NCI-H446 treated with DMSO at 0.1 percent for 48 hours (cell line): ENCODE measurements around the gene PODXL2.
A peak's percentile ranks its signal among the peaks of the same experiment; 100 is the strongest.

Experiments
- DNase-seq: peaks from one replicate; lab custom pipeline; 2025; lab: John Stamatoyannopoulos, UW

The PODXL2 gene

GRCh38 chr3:127655641-127656040 is 26.7 kb downstream of the PODXL2 start:
- DNase-seq = no peak

DNA sequence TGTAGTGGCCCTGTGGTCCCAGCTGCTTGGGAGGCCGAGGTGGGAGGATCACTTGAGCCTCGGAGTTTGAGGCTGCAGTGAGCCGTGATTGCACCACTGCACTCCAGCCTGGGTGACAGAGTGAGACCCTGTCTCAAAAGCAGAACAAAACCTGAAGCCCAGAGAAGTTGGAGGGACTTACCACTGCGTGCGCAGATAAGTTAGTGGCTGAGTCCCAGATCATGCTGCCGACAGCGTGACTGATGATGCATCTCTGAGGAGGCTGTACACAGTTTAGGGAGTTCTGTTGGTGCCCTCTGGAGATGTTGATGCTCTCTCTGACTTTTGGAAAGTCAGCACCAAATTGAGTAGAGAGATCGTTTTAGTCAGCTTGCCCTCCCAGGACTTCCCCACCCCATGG is 27.9 kb downstream of the PODXL2 start:
- no peak for DNase-seq

- DNase-seq = no peak
These were observed 29.2 kb downstream of the PODXL2 start for GRCh38 chr3:127658234-127658633.

GRCh38 chr3:127660621-127661251 is 31.8 kb downstream of the PODXL2 start:
- no peak for DNase-seq

DNA sequence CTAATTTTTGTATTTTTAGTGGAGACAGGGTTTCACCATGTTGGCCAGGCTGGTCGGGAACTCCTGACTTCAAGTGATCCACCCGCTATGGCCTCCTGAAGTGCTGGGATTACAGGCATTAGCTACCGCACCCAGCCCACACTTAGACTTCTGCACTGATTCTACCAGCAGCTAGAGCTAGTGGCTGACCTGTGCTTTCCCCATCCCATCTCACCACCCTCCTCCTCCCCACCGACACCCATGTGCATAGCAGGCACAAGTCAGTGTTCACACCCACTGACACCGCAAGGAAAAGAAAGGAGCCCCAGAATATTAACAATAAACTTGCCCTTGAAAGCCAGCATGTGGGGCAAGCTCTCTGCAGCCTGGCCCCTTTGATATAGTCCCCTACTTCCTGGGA is 32.6 kb downstream of the PODXL2 start:
- DNase-seq = no peak

DNA sequence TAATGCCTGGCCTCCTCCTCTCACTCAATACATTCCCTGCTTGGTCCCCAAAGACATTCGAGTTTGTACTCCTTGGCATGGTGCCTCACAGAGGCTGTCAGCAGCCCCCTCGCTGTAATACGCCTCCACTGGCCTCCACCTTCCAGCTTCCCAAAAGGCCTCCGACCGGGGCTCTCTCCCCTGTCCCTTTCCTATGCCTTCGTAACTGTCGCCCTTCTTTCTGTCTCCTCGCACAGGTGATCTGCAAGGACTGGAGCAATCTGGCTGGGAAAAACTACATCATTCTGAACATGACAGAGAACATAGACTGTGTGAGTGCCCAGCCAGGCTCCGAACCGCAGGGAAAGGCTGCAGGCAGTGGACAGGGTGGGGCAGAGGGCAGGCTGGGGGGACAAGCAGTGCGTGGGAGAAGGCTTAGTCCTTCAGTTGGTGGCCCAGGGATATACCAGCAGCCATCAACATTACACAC is 33.0 kb downstream of the PODXL2 start:
- DNase-seq = no peak

- DNase-seq = peak; percentile 21
These were observed 34.2 kb downstream of the PODXL2 start for GRCh38 chr3:127663151-127663550.

DNA sequence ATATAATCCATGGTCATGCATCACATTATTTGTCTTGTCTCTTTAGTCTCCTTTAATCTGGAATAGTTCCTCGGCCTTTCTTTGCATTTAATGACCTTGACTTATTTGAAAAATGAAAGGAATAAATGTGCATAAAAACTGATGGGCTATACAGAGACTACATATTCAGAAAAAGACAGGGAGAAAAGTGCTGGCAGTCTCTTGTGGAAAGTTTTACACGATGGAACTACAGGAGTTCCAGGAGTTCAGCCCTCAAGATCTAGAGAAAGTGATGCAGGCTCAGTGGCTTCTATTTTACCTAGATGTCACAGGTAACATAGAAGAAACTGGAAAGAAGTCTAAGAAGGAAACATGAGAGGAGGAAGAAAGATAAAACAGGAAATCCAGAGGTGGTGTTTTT is 36.2 kb downstream of the PODXL2 start:
- no peak for DNase-seq

GRCh38 chr3:127665586-127665985 is 36.6 kb downstream of the PODXL2 start:
- DNase-seq = no peak

- no peak for DNase-seq
These were observed 37.7 kb downstream of the PODXL2 start for GRCh38 chr3:127666676-127667075.

GRCh38 chr3:127667119-127667681 is 38.2 kb downstream of the PODXL2 start:
- peak; percentile 80 for DNase-seq

DNA sequence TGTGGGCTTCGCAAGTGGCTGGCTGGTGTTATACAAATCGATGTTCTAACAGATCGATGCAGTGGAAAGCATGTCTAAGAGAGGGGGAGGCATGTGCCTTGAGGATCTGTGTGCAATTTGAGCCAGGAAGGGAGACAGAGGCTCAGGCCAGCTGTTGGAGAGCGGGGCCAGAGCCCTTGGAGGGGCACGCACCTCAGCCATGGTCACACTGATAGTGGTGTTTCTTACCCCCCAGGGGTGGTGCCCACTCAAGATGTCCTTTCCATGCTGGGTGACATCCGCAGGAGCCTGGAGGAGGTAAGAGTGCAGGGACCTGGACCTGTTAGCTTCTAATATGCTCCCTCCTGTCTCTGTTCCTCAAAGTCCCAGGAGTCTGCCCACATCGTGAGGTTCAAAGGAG is 39.9 kb downstream of the PODXL2 start:
- DNase-seq = no peak

DNA sequence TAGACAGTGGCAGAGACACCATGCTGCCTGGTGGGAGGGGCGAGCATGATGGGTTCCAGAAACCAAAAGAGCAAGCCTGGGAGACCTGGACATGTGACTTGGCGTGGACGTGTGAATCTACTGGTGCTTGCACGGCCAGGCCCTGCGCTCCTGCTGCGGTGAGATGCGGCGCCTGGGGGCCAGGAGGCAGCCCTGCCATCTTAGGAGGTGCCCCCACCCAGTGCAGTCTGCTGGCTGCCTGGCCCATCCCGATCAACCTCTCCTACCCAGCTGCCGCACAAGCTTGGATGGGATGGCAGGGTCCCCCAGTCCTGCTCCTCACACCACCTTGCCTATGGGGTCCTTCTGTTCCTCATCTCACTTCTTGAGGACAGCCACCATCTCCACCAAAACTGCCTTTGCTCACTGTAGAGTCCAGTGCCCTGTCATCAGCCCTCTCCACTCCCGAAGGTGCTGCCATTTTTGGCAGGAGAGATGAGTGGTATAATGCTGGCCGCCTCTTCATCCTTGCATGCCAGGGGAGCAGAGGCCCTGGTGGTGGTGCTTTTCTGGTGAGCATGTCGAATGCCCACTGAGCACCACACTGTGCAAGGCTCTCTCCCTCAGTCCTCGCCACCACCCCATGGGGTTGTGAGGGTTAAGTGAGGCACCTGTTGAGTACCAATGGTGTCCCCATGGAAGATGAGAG is 40.7 kb downstream of the PODXL2 start:
- DNase-seq = no peak

GRCh38 chr3:127670229-127670559 is 41.2 kb downstream of the PODXL2 start:
- no peak for DNase-seq

DNA sequence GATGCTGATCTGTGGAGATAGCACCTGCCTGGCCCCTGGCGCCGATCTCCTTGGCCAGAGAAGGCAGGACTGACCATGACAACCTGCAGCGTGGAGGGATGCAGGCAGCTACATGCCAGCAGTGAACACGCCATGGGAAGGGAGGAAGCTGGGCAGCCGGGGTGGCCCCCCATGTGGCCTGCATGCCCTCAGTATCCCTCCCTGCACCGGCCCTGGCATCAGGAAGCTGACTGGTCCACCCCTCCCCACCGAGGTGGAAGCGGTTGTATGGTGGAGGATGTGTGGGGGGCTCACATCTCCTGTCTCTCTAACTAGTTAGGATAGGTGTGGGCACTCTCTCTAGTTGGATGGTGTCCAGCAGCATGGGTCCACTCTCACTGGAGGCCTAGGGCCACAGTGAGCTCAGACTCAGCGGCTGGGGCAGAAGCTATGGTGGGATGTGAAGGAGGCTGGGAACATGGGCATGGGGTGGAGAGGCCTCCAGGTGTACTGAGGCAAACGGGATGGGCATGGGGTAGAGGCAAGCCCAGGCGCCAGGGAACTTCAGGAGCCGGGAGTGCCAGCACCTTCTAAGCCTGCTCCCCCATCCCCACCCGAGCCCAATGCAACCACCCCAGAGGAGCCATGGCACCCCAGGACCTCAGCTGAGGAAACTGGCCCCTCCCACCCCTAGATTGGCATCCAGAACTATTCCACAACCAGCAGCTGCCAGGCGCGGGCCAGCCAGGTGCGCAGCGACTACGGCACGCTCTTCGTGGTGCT is 42.0 kb downstream of the PODXL2 start:
- no peak for DNase-seq

DNA sequence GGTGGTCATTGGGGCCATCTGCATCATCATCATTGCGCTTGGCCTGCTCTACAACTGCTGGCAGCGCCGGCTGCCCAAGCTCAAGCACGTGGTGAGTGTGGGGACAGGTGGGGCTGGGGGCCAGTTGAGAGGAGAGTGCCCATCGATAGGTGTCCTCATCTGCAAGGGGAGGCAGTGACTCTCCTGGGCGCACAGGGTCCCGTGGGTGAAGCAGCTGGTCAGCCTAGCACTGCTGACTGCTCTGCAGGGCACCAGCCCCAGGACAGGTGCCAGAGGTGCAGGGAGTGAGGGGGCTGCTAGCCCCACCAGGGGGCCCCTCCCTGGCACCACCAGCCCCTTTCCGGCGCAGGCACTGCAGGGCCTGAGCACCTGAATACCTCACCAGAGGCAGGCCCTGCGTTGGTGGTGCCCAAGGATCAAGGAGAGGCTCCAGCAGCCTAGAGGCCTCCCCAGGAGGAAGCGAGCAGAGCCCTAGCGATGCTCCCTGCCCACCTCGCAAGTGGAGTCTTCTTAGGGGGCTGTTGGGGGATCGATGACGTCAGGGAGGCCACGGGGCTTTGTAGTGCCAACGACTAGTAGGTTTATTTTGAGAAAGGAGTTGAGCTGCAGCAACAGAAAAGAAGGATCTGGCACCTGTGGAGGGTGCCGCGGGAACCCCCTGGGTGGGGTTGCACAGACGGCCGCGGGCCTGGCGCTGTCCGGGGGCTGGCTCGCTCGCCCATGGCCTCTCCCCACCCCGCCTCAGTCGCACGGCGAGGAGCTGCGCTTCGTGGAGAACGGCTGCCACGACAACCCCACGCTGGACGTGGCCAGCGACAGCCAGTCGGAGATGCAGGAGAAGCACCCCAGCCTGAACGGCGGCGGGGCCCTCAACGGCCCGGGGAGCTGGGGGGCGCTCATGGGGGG is 42.8 kb downstream of the PODXL2 start:
- no peak for DNase-seq

DNA sequence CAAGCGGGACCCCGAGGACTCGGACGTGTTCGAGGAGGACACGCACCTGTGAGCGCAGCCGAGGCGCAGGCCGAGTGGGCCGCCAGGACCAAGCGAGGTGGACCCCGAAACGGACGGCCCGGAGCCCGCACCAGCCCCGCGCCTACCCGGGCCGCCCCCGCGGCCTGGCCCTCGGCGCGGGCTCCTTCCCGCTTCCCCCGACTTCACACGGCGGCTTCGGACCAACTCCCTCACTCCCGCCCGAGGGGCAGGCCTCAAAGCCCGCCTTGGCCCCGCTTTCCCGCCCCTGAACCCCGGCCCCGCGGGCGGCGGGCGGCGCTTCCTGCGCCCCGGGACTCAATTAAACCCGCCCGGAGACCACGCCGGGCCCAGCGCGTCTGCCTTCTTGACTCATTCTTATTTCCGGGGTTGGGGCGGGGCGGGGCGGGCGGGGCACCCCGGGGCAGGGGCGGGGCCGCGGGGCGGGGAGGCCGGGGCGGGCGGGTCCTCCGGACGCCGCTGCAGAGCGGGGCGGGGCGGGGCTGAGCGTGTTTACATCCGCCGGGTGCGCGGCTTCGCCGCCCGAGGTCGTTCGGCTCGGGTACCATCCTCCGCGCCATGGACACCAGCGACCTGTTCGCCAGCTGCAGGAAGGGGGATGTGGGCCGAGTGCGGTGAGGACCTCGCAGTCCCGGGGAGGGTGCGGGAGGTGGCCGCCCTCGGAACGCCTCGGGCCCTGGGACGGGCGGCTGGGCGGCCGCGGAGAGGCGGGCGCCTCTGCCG is 43.6 kb downstream of the PODXL2 start, which contains the start of gene ABTB1:
Gene ABTB1 (plus strand): TSS at position 524 of the 762 bp plus-strand sequence. CDS start 74 bp downstream, at position 598.
- peak; percentile 63 for DNase-seq

DNA sequence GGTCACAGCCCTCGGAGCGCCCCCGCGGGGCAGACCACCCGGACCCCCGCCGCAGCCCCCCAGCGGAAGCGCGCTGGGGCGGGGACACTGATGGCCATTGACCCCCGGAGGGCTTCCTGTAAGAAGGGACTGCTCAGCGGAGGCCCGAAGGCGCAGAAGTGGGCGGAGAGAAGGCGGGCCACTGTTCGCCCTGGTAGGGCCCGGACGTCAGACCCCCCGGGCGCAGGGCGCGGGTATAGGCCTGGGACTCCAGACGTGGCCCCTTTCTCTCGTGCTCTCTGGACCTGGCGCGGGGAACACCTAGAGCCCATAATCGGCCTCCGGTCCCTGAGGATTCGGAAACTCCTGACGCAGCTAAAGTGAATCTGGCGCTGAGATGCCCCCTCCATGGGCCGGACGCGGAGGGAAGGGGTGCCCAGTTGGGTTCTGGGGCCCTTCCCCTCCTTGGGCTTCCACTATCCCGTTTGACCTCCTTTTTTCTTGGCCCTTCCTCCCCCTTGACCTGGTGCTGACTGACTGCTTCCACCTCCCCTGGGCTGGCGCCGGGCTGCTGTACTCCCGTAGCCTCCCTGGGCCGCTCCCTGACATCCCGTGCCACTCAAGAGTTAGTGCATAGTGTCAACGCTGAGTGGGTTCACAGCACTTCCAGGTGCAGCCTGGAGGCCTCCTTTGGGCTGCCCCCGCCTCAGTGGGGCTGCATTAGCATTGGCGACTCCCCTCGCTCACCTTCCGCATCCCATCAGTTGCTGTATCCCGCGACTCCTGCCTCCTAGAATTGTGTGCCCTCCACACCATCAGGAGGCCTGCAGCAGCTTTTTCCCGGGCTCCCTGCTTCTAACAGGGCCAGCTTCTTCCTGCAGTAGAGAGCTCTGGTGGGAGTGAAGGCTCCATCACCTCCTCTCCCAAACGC is 44.5 kb downstream of the PODXL2 start:
- DNase-seq = no peak

DNA sequence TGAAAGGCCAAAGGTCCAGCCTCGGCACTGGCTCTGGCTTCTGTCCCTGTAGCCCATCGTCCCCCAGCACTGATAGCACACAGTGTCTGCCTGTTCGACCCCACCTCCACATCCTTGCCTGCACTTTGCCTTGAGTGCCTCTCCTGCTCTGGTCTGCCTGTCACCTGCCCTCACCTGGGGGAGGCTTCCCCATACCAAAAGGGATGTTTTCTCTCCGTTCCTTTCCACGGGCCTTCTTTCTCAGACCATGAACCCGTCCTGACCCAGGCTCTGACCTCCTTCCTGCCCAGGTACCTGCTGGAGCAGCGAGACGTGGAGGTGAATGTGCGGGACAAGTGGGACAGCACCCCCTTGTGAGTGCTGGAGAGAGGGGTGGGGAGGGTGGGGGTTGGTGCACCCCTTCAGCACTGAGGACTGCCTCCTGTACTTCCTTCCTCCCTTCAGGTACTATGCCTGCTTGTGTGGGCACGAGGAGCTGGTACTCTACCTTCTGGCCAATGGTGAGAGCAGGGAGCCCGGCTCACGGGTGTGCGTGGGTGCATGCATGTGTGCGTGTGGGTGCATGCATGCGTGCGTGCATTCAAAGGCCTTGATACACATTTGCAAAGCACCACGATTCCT is 45.2 kb downstream of the PODXL2 start:
- DNase-seq = no peak
